GM18517 (cell line): Measurements from ENCODE around the gene BLNK.

ENCODE experiments used
- ATAC-seq: cut with Tn5 transposase; IDR thresholded peaks from one replicate; pipeline ENCODE4 v1.9.1; 2021; ENCODE audit warnings: mild to moderate bottlenecking, moderate library complexity; ENCODE audit not compliant: unreplicated experiment

BLNK gene

DNA sequence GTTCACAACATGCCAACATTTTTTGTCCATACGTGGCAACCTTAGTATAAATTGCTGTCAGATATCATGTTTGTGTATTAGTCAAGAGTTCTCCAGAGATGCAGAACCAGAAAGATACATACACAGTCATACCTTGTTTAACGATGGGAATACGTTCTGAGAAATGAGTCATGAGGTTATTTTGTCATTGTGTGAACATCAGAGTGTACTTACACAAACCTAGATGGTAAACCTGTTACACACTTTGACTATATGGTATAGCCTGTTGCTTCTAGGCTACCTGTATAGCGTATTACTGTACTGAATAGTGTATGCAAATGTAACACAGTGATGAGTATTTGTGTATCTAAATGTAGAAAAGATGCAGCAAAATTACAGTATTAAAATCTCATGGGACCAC, 118.9 kb downstream of the BLNK start:
- ATAC-seq, result no peak
